ENCODE measurements around the gene SYK.
A peak's percentile ranks its signal among the peaks of the same experiment; 100 is the strongest.

DNA sequence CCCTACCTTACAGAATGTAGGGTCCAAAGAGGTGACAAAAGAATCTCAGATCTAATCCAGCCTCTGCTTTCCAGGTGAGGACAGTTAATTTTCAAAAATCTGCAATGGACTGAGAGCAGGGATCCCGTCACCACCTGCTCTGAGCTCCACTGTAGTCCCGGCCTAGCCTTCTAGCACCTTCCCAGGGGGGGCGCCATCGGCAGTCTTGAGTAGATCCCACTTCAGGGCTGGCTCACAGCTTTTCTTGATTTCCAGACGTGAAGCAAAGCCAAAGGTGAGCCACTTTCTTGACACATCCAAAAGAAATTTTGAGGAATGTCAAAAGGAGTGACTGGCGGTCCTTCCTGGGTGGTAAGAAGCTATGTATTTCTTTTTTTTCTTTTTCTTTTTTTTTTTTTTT is 114.1 kb downstream of the SYK start:
- TF ChIP-seq, protein P1, sequence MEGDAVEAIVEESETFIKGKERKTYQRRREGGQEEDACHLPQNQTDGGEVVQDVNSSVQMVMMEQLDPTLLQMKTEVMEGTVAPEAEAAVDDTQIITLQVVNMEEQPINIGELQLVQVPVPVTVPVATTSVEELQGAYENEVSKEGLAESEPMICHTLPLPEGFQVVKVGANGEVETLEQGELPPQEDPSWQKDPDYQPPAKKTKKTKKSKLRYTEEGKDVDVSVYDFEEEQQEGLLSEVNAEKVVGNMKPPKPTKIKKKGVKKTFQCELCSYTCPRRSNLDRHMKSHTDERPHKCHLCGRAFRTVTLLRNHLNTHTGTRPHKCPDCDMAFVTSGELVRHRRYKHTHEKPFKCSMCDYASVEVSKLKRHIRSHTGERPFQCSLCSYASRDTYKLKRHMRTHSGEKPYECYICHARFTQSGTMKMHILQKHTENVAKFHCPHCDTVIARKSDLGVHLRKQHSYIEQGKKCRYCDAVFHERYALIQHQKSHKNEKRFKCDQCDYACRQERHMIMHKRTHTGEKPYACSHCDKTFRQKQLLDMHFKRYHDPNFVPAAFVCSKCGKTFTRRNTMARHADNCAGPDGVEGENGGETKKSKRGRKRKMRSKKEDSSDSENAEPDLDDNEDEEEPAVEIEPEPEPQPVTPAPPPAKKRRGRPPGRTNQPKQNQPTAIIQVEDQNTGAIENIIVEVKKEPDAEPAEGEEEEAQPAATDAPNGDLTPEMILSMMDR (IDR thresholded peaks at IDR 0.05; ENCODE audit: borderline replicate concordance, extremely low read depth, low read length, poor library complexity, severe bottlenecking) = peak; percentile 41
- no peak for TF ChIP-seq EZH2 (IDR thresholded peaks at IDR 0.05; ENCODE audit: borderline replicate concordance, low read depth, low read length, severe bottlenecking)

Measured in DND-41 (cell line).